ENCODE measurements around the gene EVA1A. TPM values are rescaled to one million over a fixed set of nuclear protein-coding genes. Genes with fewer than 3 reads are reported as not detected.

Gene EVA1A
- total and polyA plus RNA-seq, 4 experiments from 2014 or later, result not detected

DNA sequence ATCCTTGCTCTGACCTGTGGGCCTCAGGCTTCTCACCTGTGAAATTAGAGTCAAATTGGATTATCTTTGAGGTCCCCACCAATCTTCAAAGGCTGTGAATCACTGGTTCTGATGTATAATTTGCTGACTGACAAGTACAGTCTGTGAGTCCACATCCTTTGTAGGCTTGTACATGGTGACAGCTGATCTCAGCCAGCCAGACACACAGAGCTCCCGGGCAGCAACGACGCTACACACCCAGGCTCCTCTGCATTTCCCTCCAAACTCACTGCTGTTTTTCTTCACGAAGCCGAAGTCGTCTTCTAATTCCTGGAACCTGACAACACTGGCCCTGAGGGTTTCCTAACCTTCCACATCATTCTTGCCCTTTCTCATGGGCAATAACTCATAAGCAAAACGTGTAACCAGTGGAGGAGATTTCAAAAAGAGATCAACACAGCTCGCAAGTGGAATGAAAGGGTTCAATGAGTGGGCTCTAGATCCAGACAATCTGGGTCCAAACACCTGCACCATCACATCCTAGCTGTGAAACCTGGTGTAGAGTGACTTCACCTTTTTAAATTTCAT, 37.9 kb upstream of the EVA1A start:
- no peaks in the 10 kb centered on the region for H3K36me3 ChIP-seq (ENCODE audit: insufficient read depth, low read length)
- H3K9me3 ChIP-seq (ENCODE audit: control insufficient read depth in 1 of 2, low read length in 2 of 2), result no peaks in the 10 kb centered on the region
- H3K4me1 ChIP-seq (ENCODE audit: insufficient read depth, low read length), result no peaks in the 10 kb centered on the region
- ChIA-PET CTCF (ENCODE audit: partially characterized antibody) (interaction anchor here (3.6 kb wide), 1 partner anchor 11 kb away, joined by 16 read pairs; no protein-coding TSS in a partner anchor), POLR2A (ENCODE audit: partially characterized antibody) (no interaction called here)
- Mint-ChIP-seq H3K4me1 (no peaks in the 10 kb centered on the region), H3K36me3 (no peaks in the 10 kb centered on the region), H3K27ac (no peak overlapping the region), H3K4me3 (no peak overlapping the region), H3K27me3 (peaks cover 8 to 10% of the 10 kb centered on the region in 2 donors), H3K9me3 (peaks cover 0 to 2% (median 0%) of the 10 kb centered on the region in 8 donors)
- H3K27me3 ChIP-seq (ENCODE audit: insufficient read depth, low read length), result no peaks in the 10 kb centered on the region
- H3K27ac ChIP-seq (ENCODE audit: low read depth, low read length), result no peak overlapping the region
- no peak overlapping the region for H3K4me3 ChIP-seq (ENCODE audit: low read length in 2 of 2)
- no peak for DNase-seq
- intact Hi-C loops (cut with micrococcal nuclease), result no loop called here

DNA sequence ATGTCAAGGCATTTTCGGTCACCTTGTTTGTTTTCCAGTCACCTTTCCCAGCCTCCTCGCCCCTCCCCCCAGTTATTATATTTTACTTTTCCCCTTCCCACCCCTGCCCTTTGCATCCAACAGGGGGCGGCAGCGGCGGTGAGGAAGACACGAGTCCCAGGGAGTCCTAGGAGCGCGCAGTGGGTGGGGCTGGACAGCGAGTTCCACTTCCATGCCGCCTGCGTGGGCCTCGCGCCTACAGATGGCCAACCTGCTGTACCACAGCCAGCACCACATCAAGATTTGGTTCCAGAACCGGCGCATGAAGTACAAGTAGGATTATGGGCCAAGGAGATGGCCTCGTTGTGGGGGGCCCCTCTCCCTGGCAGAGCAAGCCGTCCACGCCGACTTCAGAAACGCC, 37.2 kb upstream of the EVA1A start:
- no peaks in the 10 kb centered on the region for H3K36me3 Mint-ChIP-seq
- Histone ChIP-seq H3K4me3 (ENCODE audit: low read length in 2 of 2) (no peak overlapping the region), H3K27me3 (ENCODE audit: insufficient read depth, low read length) (no peaks in the 10 kb centered on the region), H3K36me3 (ENCODE audit: insufficient read depth, low read length) (no peaks in the 10 kb centered on the region), H3K27ac (ENCODE audit: low read depth, low read length) (no peak overlapping the region), H3K9me3 (ENCODE audit: control insufficient read depth in 1 of 2, low read length in 2 of 2) (no peaks in the 10 kb centered on the region), H3K4me1 (ENCODE audit: insufficient read depth, low read length) (no peaks in the 10 kb centered on the region)
- H3K9me3 Mint-ChIP-seq, result peaks cover 0 to 2% (median 0%) of the 10 kb centered on the region in 8 donors
- no peak overlapping the region for H3K27ac Mint-ChIP-seq
- ChIA-PET POLR2A (ENCODE audit: partially characterized antibody) (no interaction called here), CTCF (ENCODE audit: partially characterized antibody) (interaction anchor here (3.3 to 3.6 kb wide), 2 partner anchors 10 to 11 kb away, joined by 14 to 16 read pairs; no protein-coding TSS in a partner anchor)
- intact Hi-C loops (cut with micrococcal nuclease), result no loop called here
- no peaks in the 10 kb centered on the region for H3K4me1 Mint-ChIP-seq
- H3K27me3 Mint-ChIP-seq, result peaks cover 6 to 10% of the 10 kb centered on the region in 2 donors
- no peak for DNase-seq
- no peak overlapping the region for H3K4me3 Mint-ChIP-seq

DNA sequence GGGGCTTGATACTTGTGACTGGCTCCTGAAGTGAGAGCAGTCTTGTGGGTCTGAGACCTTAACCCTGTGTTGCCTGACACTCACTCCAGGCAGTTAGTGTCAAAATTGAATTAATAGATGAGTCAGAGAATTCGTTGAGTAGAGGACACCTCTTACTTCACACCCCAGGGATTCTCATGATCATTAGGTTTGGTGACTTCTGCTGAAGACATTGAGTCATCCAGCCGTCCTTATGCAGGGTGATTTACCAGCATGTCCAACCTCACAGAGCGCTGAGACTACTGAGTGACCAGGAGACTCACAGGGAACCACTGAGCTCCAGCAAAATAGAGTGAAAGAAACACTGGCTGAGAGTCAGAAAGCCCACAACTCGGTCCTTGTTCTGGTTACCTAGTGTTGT, 36.0 kb upstream of the EVA1A start:
- no peaks in the 10 kb centered on the region for H3K4me1 ChIP-seq (ENCODE audit: insufficient read depth, low read length)
- ChIA-PET CTCF (ENCODE audit: partially characterized antibody) (interaction anchor here (0.8 to 3.3 kb wide), 2 partner anchors 10 to 12 kb away, joined by 3 to 14 read pairs; no protein-coding TSS in a partner anchor), POLR2A (ENCODE audit: partially characterized antibody) (no interaction called here)
- intact Hi-C loops (cut with micrococcal nuclease), result no loop called here
- no peak overlapping the region for H3K4me3 ChIP-seq (ENCODE audit: low read length in 2 of 2)
- Mint-ChIP-seq H3K4me1 (no peaks in the 10 kb centered on the region), H3K4me3 (no peak overlapping the region), H3K36me3 (no peaks in the 10 kb centered on the region), H3K9me3 (peaks cover 0 to 2% (median 0%) of the 10 kb centered on the region in 8 donors), H3K27ac (no peak overlapping the region), H3K27me3 (peaks cover 4 to 10% of the 10 kb centered on the region in 2 donors)
- no peaks in the 10 kb centered on the region for H3K27me3 ChIP-seq (ENCODE audit: insufficient read depth, low read length)
- H3K9me3 ChIP-seq (ENCODE audit: control insufficient read depth in 1 of 2, low read length in 2 of 2), result no peaks in the 10 kb centered on the region
- no peaks in the 10 kb centered on the region for H3K36me3 ChIP-seq (ENCODE audit: insufficient read depth, low read length)
- no peak overlapping the region for H3K27ac ChIP-seq (ENCODE audit: low read depth, low read length)
- DNase-seq, result no peak

DNA sequence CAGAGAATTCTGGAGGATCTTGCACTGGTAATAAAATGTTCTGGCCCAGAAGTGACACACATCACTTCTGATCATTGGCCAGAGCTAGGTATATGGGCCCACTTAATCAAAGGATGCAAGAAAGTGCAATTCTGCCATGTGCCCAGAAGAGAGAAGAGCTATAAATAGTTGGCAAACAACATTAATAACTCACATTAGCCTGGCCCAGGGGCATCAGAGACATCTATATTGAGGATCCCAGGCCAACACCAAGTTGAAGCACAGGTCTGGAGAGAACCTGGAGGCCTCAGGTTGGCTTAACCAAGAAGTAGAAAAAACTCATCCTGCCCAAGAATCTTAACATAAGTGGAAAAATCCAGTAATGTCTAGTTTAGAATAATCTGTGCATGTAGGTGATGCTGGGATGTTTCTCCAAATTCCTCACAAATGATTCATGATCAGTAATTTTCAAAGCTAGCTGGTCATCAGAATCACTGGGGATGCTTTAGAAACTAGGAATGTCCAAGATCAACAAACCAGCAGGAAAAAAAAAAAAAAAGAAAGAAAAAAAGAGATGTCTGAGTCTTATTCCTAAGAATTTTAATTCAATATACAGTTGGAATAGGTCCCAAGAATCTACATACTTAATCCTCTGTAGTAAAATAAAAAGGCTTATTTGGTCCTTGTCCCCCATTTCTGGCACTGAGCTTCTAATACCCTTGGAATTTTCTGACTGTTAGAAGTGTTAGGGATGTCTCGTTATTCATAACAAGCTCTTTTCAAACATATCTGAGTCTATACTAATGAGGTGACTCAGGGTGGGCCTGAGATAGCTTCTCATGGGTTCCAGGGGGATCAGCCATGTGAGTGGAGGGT, 35.0 kb upstream of the EVA1A start:
- Mint-ChIP-seq H3K4me1 (no peaks in the 10 kb centered on the region), H3K36me3 (no peaks in the 10 kb centered on the region), H3K4me3 (no peak overlapping the region), H3K27ac (no peak overlapping the region), H3K27me3 (peaks cover 3 to 7% of the 10 kb centered on the region in 2 donors), H3K9me3 (peaks cover 0 to 2% (median 0%) of the 10 kb centered on the region in 8 donors)
- Histone ChIP-seq H3K27ac (ENCODE audit: low read depth, low read length) (no peak overlapping the region), H3K4me3 (ENCODE audit: low read length in 2 of 2) (no peak overlapping the region), H3K4me1 (ENCODE audit: insufficient read depth, low read length) (no peaks in the 10 kb centered on the region), H3K36me3 (ENCODE audit: insufficient read depth, low read length) (no peaks in the 10 kb centered on the region), H3K27me3 (ENCODE audit: insufficient read depth, low read length) (no peaks in the 10 kb centered on the region), H3K9me3 (ENCODE audit: control insufficient read depth in 1 of 2, low read length in 2 of 2) (no peaks in the 10 kb centered on the region)
- CTCF ChIA-PET (ENCODE audit: partially characterized antibody), result interaction anchor here (0.8 to 3.3 kb wide), 2 partner anchors 11 to 13 kb away, joined by 3 to 14 read pairs; no protein-coding TSS in a partner anchor
- intact Hi-C loops (cut with micrococcal nuclease), result no loop called here
- POLR2A ChIA-PET (ENCODE audit: partially characterized antibody), result no interaction called here
- DNase-seq, result no peak

DNA sequence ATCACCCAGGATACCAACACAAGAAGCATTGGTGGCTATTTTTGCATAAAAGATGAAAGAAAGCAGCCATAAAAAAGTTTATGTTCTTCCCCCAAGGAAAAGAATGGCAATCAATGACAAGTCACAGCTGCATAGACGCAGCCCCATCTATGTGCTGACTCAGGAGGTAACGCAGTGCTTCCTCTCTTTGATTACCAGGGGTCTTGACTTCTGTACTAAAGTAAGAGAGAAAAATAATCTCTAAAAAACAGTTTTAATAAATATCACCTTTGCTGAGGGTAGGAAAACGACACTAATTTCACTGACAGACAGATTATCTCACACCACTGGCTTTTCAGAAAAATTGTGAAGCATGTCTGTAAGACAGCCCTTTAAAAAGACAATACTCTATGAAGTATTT, 33.9 kb upstream of the EVA1A start:
- no peaks in the 10 kb centered on the region for H3K36me3 ChIP-seq (ENCODE audit: insufficient read depth, low read length)
- H3K4me3 ChIP-seq (ENCODE audit: low read length in 2 of 2), result no peak overlapping the region
- CTCF ChIA-PET (ENCODE audit: partially characterized antibody), result interaction anchor here (3.3 kb wide), 1 partner anchor 14 kb away, joined by 14 read pairs; no protein-coding TSS in a partner anchor
- Mint-ChIP-seq H3K9me3 (peaks cover 0 to 2% (median 0%) of the 10 kb centered on the region in 8 donors), H3K4me1 (no peaks in the 10 kb centered on the region), H3K4me3 (no peak overlapping the region), H3K27me3 (peaks cover 4 to 7% of the 10 kb centered on the region in 2 donors), H3K36me3 (no peaks in the 10 kb centered on the region), H3K27ac (no peak overlapping the region)
- POLR2A ChIA-PET (ENCODE audit: partially characterized antibody), result no interaction called here
- DNase-seq, result no peak
- H3K9me3 ChIP-seq (ENCODE audit: control insufficient read depth in 1 of 2, low read length in 2 of 2), result no peaks in the 10 kb centered on the region
- intact Hi-C loops (cut with micrococcal nuclease), result no loop called here
- no peak overlapping the region for H3K27ac ChIP-seq (ENCODE audit: low read depth, low read length)
- H3K4me1 ChIP-seq (ENCODE audit: insufficient read depth, low read length), result no peaks in the 10 kb centered on the region
- no peaks in the 10 kb centered on the region for H3K27me3 ChIP-seq (ENCODE audit: insufficient read depth, low read length)

DNA sequence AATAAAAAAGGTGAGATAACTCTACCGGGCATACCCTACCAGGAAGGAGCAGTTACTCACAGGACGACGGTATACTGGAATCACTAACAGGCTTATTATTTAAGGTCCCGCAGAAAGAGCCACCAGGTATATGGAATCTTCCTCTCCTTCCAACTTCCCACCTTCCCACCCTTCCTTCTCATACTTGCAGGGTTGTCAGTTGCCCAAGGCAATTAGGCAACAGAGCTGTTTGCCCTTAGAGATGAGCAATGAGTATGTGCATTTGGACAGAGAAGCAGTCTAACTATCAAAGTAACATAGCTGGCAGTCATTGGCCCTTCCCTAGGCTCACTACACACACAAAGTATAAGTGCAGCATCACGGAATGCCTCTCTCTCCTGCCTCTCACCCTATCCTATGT, 32.1 kb upstream of the EVA1A start:
- H3K9me3 Mint-ChIP-seq, result no peaks in the 10 kb centered on the region
- Histone ChIP-seq H3K4me1 (ENCODE audit: insufficient read depth, low read length) (no peaks in the 10 kb centered on the region), H3K9me3 (ENCODE audit: control insufficient read depth in 1 of 2, low read length in 2 of 2) (no peaks in the 10 kb centered on the region), H3K4me3 (ENCODE audit: low read length in 2 of 2) (no peak overlapping the region), H3K27ac (ENCODE audit: low read depth, low read length) (no peak overlapping the region), H3K27me3 (ENCODE audit: insufficient read depth, low read length) (no peaks in the 10 kb centered on the region), H3K36me3 (ENCODE audit: insufficient read depth, low read length) (no peaks in the 10 kb centered on the region)
- H3K36me3 Mint-ChIP-seq, result no peaks in the 10 kb centered on the region
- H3K27ac Mint-ChIP-seq, result no peak overlapping the region
- ChIA-PET POLR2A (ENCODE audit: partially characterized antibody) (no interaction called here), CTCF (ENCODE audit: partially characterized antibody) (no interaction called here)
- no peak for DNase-seq
- peaks cover 4 to 6% of the 10 kb centered on the region in 2 donors for H3K27me3 Mint-ChIP-seq
- intact Hi-C loops (cut with micrococcal nuclease), result no loop called here
- no peaks in the 10 kb centered on the region for H3K4me1 Mint-ChIP-seq
- H3K4me3 Mint-ChIP-seq, result no peak overlapping the region

DNA sequence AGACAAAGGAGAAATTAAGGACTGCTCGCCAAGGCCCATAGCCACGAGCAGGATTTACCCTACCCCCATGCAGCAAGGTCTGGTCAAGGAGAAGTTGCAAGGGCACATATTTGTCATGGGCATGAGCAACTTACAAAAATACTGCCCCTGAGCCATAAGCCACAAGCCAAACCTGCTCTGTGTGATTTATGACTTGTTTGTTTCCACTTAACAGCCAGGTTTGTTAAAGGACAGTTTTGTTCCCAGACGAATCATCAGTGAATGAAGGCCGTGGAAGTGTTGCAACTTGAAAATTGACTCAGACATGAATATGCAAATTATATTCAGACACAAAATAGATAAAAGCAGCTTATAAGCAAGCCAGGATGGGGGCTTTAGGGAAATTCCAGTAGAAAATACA, 31.3 kb upstream of the EVA1A start:
- no peaks in the 10 kb centered on the region for H3K36me3 ChIP-seq (ENCODE audit: insufficient read depth, low read length)
- POLR2A ChIA-PET (ENCODE audit: partially characterized antibody), result no interaction called here
- no peaks in the 10 kb centered on the region for H3K9me3 ChIP-seq (ENCODE audit: control insufficient read depth in 1 of 2, low read length in 2 of 2)
- Mint-ChIP-seq H3K27ac (no peak overlapping the region), H3K4me3 (no peak overlapping the region), H3K9me3 (no peaks in the 10 kb centered on the region), H3K36me3 (no peaks in the 10 kb centered on the region), H3K27me3 (peaks cover 4 to 7% of the 10 kb centered on the region in 2 donors), H3K4me1 (no peaks in the 10 kb centered on the region)
- no peak overlapping the region for H3K4me3 ChIP-seq (ENCODE audit: low read length in 2 of 2)
- H3K27ac ChIP-seq (ENCODE audit: low read depth, low read length), result no peak overlapping the region
- intact Hi-C loops (cut with micrococcal nuclease), result no loop called here
- CTCF ChIA-PET (ENCODE audit: partially characterized antibody), result no interaction called here
- no peaks in the 10 kb centered on the region for H3K4me1 ChIP-seq (ENCODE audit: insufficient read depth, low read length)
- DNase-seq, result no peak
- no peaks in the 10 kb centered on the region for H3K27me3 ChIP-seq (ENCODE audit: insufficient read depth, low read length)

All from CD4-positive, alpha-beta memory T cell (primary cell).